Right lobe of liver (tissue), 4 donors: ENCODE data around the gene SURF1.

Experiments used
- POLR2A ChIP-seq: fragments of 450-650 bp; IDR thresholded peaks from one replicate; pipeline ENCODE4 v1.6.1; 2017; ENCODE audit warnings: antibody characterized with exemption, mild to moderate bottlenecking
- TF ChIP-seq, protein P1 (sequence below), 4 donors: fragments of 200-600 bp in 3 of 4; fragments of 450-650 bp in 1 of 4; IDR thresholded peaks; one replicate each; pipeline versions ENCODE4 v1.5.1 to v1.8.0; 2016 to 2022; ENCODE audit warnings: antibody characterized with exemption in 4 of 4, mild to moderate bottlenecking in 2 of 4
- donor health status: DM: no; HTN: no; CAD: no.
- donor health status: DM: no; HTN: no; CAD: no.
- donor health status: DM: no; HTN: yes; CAD: no.

- TF ChIP-seq, protein P1, sequence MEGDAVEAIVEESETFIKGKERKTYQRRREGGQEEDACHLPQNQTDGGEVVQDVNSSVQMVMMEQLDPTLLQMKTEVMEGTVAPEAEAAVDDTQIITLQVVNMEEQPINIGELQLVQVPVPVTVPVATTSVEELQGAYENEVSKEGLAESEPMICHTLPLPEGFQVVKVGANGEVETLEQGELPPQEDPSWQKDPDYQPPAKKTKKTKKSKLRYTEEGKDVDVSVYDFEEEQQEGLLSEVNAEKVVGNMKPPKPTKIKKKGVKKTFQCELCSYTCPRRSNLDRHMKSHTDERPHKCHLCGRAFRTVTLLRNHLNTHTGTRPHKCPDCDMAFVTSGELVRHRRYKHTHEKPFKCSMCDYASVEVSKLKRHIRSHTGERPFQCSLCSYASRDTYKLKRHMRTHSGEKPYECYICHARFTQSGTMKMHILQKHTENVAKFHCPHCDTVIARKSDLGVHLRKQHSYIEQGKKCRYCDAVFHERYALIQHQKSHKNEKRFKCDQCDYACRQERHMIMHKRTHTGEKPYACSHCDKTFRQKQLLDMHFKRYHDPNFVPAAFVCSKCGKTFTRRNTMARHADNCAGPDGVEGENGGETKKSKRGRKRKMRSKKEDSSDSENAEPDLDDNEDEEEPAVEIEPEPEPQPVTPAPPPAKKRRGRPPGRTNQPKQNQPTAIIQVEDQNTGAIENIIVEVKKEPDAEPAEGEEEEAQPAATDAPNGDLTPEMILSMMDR (IDR thresholded peaks at IDR 0.05): no peak
- no peak for TF ChIP-seq POLR2A
Observed at GRCh38 chr9:133377721-133378216, 21.5 kb upstream of the SURF1 start.
